GM21526 (cell line): ENCODE data around the gene FABP6.

Experiments
- ATAC-seq: cut with Tn5 transposase; IDR thresholded peaks from one replicate; pipeline ENCODE4 v1.9.1; 2021; ENCODE audit warnings: moderate library complexity; ENCODE audit not compliant: unreplicated experiment, low FRiP score

Gene FABP6

GRCh38 chr5:160287378-160288051 lies 58.2 kb downstream of the FABP6 start:
- no peak for ATAC-seq
